Lower lobe of right lung (tissue), 2 donors: Measurements from ENCODE around the gene WDFY4. TPM values are rescaled to one million over a fixed set of nuclear protein-coding genes. Genes with fewer than 3 reads are reported as not detected.

ENCODE experiments used
- ATAC-seq, 2 donors: fragments of 200-7000 bp; cut with Tn5 transposase; one replicate each; pipeline ENCODE4 v1.9.1; 2020 to 2022; ENCODE audit warnings: mild to moderate bottlenecking in 2 of 2, moderate library complexity in 2 of 2
- DNase-seq: peaks from one replicate; pipeline ENCODE4 v3.0.0-alpha.2; 2020
- H3K27ac ChIP-seq: fragments of 200-600 bp; one replicate; pipeline ENCODE4 v1.8.0; 2022
- H3K27me3 ChIP-seq: fragments of 200-600 bp; one replicate; pipeline ENCODE4 v1.8.0; 2022; ENCODE audit warnings: low read depth
- H3K36me3 ChIP-seq: fragments of 200-600 bp; one replicate; pipeline ENCODE4 v1.8.0; 2022; ENCODE audit warnings: mild to moderate bottlenecking
- H3K4me1 ChIP-seq: fragments of 200-600 bp; one replicate; pipeline ENCODE4 v1.8.0; 2022
- H3K4me3 ChIP-seq: fragments of 200-600 bp; one replicate; pipeline ENCODE4 v1.8.0; 2022; ENCODE audit warnings: mild to moderate bottlenecking
- H3K9me3 ChIP-seq: fragments of 200-600 bp; one replicate; pipeline ENCODE4 v1.8.0; 2022
- CTCF ChIP-seq: fragments of 200-600 bp; IDR thresholded peaks from one replicate; pipeline ENCODE4 v1.8.0; 2022; ENCODE audit warnings: antibody characterized with exemption, mild to moderate bottlenecking
- intact Hi-C: fragments of 100-400 bp; cut with DNase I; formaldehyde crosslinking; loops from one replicate; pipeline ENCODE4 v1.11.0; 2022
- total RNA-seq: library from RNA; stranded (reverse); fragmentation: NEBNext Ultra II Directional; extraction: Animal tissue kit (Norgen Biotek cat#: 25700); gene quantifications from one replicate; pipeline ENCODE4 v1.2.1, GENCODE V29; 2021
- donor health status: DM: no; HTN: yes; CAD: no; lungs with severe emphysema.

WDFY4 gene
- total RNA-seq, 1 donor from 2014 or later: 44.4 TPM

- intact Hi-C loops: no loop called here
- no peaks in the 10 kb centered on the region for H3K9me3 ChIP-seq
- H3K4me3 ChIP-seq: no peak overlapping the region
- no peak overlapping the region for H3K27ac ChIP-seq
- no peak for TF ChIP-seq CTCF
- DNase-seq (no peak), ATAC-seq (no peak)
- H3K27me3 ChIP-seq: no peaks in the 10 kb centered on the region
- peaks cover 11% of the 10 kb centered on the region for H3K4me1 ChIP-seq
- H3K36me3 ChIP-seq: no peaks in the 10 kb centered on the region
These were observed 293.6 kb downstream of the WDFY4 start for GRCh38 chr10:48978318-48978717.

GRCh38 chr10:48981310-48981907 is 296.7 kb downstream of the WDFY4 start:
- peak; percentile 83 to 87 for ATAC-seq
- H3K4me3 ChIP-seq: no peak overlapping the region
- H3K36me3 ChIP-seq: no peaks in the 10 kb centered on the region
- DNase-seq: peak; percentile 76
- H3K27me3 ChIP-seq: no peaks in the 10 kb centered on the region
- intact Hi-C loops: no loop called here
- TF ChIP-seq CTCF: peak; percentile 78
- H3K4me1 ChIP-seq: peaks cover 11% of the 10 kb centered on the region
- no peak overlapping the region for H3K27ac ChIP-seq
- H3K9me3 ChIP-seq: no peaks in the 10 kb centered on the region

GRCh38 chr10:48982584-48982983 is 297.9 kb downstream of the WDFY4 start:
- intact Hi-C loops: no loop called here

GRCh38 chr10:48983648-48984351 is 299.1 kb downstream of the WDFY4 start:
- no peaks in the 10 kb centered on the region for H3K9me3 ChIP-seq
- H3K36me3 ChIP-seq: no peaks in the 10 kb centered on the region
- intact Hi-C loops: no loop called here
- TF ChIP-seq CTCF: no peak
- no peak overlapping the region for H3K27ac ChIP-seq
- ATAC-seq (no peak), DNase-seq (no peak)
- peaks cover 11% of the 10 kb centered on the region for H3K4me1 ChIP-seq
- H3K27me3 ChIP-seq: no peaks in the 10 kb centered on the region
- no peak overlapping the region for H3K4me3 ChIP-seq

More at GRCh38 chr10:48982584-48982983, 297.9 kb downstream of the WDFY4 start:
- no peak overlapping the region for H3K4me3 ChIP-seq
- no peaks in the 10 kb centered on the region for H3K27me3 ChIP-seq
- H3K9me3 ChIP-seq: no peaks in the 10 kb centered on the region
- H3K27ac ChIP-seq: no peak overlapping the region
- no peaks in the 10 kb centered on the region for H3K36me3 ChIP-seq
- DNase-seq: no peak
- no peak for TF ChIP-seq CTCF
- H3K4me1 ChIP-seq: peaks cover 11% of the 10 kb centered on the region
- ATAC-seq: no peak

- DNase-seq (no peak), ATAC-seq (no peak)
- H3K36me3 ChIP-seq: no peaks in the 10 kb centered on the region
- TF ChIP-seq CTCF: no peak
- H3K4me1 ChIP-seq: peaks cover 11% of the 10 kb centered on the region
- H3K4me3 ChIP-seq: no peak overlapping the region
- no peaks in the 10 kb centered on the region for H3K9me3 ChIP-seq
- H3K27ac ChIP-seq: no peak overlapping the region
- H3K27me3 ChIP-seq: no peaks in the 10 kb centered on the region
- intact Hi-C loops: no loop called here
These were observed 301.0 kb downstream of the WDFY4 start for GRCh38 chr10:48985621-48986158.
